ENCODE results near the gene HHEX. TPM values are rescaled to one million over a fixed set of nuclear protein-coding genes. Genes with fewer than 3 reads are reported as not detected.
A peak's percentile ranks its signal among the peaks of the same experiment; 100 is the strongest.

The HHEX gene
- total and polyA plus RNA-seq, 2 of the 8 experiments (the other 6 are each of a cell fraction or from before 2014, with no cell fraction given), result 0.56 to 1.5 TPM

DNA sequence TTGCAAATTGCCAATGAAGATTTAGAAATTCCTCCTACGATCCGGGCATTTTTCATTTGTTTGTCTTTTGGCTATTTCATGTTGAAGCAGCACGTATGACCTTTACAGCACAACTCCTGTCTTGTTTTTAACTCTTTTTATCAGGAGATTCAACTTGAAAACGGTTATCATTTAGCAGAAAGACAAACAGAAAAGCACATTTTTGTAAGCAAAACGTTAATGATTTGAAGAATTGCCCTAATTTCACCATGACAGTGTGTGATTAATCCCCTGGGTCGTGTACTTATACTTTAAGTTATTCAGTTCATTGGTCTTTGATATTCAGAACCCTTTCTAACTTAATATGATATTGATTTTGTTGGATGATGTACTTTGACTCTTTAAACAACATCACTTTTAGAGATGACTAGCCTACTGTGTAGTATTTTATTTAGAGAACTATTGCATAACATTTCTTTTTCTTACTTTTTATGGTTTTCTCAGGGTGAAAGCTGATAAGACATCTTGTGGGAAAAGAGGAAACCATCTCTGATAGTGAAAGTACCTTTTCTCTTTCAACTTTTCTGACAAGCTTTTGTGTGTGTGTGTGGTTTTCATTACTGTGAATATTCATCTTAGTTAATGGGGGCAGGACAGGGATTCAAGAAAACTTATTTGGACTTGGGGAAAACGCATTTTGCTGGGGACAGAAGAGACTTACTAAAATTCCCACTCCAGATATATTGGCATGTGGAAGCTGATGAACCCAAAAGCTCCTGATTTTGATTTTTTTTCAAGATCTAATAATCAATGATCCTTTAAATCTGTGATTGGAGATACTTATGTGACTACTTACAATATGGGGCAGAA is 8.1 kb downstream of the HHEX start:
- Histone ChIP-seq H3K4me3 (ENCODE audit: extremely low read depth in 1 of 4, insufficient read depth in 2 of 4, low read depth in 3 of 4, low read length in 4 of 4) (no peak overlapping the region), H2BK15ac (ENCODE audit: low read length) (no peak overlapping the region), H3K4ac (replicated peaks; ENCODE audit: insufficient read length, low read depth, low read length) (no peak overlapping the region), H3K79me1 (ENCODE audit: low read depth, low read length) (no peaks in the 10 kb centered on the region), H3K27ac (ENCODE audit: low read depth, low read length) (no peak overlapping the region), H3K36me3 (ENCODE audit: control insufficient read depth in 2 of 4, insufficient read depth in 4 of 4, low read length in 3 of 4) (peaks cover 0 to 9% (median 0%) of the 10 kb centered on the region in 4 experiments; a peak in 1 of 8 replicates), H3K9me3 (ENCODE audit: insufficient read depth in 2 of 2, low read depth in 1 of 2, low read length in 1 of 2) (no peaks in the 10 kb centered on the region), H3K56ac (replicated peaks; ENCODE audit: insufficient read length, low read depth, low read length) (no peak overlapping the region), H3K18ac (ENCODE audit: extremely low read depth, low read length) (no peak overlapping the region), H3K4me2 (ENCODE audit: insufficient read depth in 1 of 2, low read depth in 2 of 2, low read length in 2 of 2) (no peak overlapping the region), H3K23me2 (ENCODE audit: low read depth, low read length) (peaks cover 9% of the 10 kb centered on the region; the same call in 1 of the 2 replicates), H4K91ac (replicated peaks; ENCODE audit: insufficient read length, low read length) (no peak overlapping the region), H2BK5ac (ENCODE audit: low read depth, low read length) (no peak overlapping the region), H4K20me1 (replicated peaks in 1 of 2; ENCODE audit: control insufficient read depth in 1 of 2, insufficient read depth in 2 of 2, low read length in 2 of 2) (no peaks in the 10 kb centered on the region), H2AK5ac (ENCODE audit: low read depth, low read length) (no peak overlapping the region), H2BK12ac (ENCODE audit: low read depth, low read length) (no peak overlapping the region), H3K4me1 (replicated peaks in 1 of 4; ENCODE audit: control insufficient read depth in 3 of 4, insufficient read depth in 4 of 4, low read length in 3 of 4) (peaks cover 0 to 9% (median 0%) of the 10 kb centered on the region in 4 experiments; a peak in 5 of 7 replicates), H4K5ac (ENCODE audit: insufficient read length, low read depth, low read length) (no peak overlapping the region), H2BK120ac (replicated peaks; ENCODE audit: low read depth, low read length) (no peak overlapping the region), H4K8ac (ENCODE audit: extremely low read depth, insufficient read depth, low read length) (no peak overlapping the region), H3K79me2 (ENCODE audit: control insufficient read depth in 1 of 2, insufficient read depth in 2 of 2, low read length in 2 of 2) (no peaks in the 10 kb centered on the region), H3K23ac (ENCODE audit: insufficient read length) (no peak overlapping the region), H2BK20ac (ENCODE audit: low read length) (no peak overlapping the region), H3K9ac (replicated peaks in 1 of 4; ENCODE audit: extremely low read depth in 1 of 4, low read depth in 3 of 4, low read length in 3 of 4) (no peak overlapping the region), H3K14ac (ENCODE audit: insufficient read length) (no peak overlapping the region), H2AFZ (ENCODE audit: low read length) (no peak overlapping the region), H3K27me3 (replicated peaks in 1 of 4; ENCODE audit: control insufficient read depth in 3 of 4, extremely low read depth in 1 of 4, insufficient read depth in 3 of 4, low read length in 3 of 4) (peaks cover 29 to 77% (median 58%) of the 10 kb centered on the region in 4 experiments)
- ChIA-PET POLR2A (ENCODE audit: partially characterized antibody) (interaction anchor here (1.2 kb wide), 1 partner anchor 7 kb away, joined by 3 read pairs; no protein-coding TSS in a partner anchor), CTCF (ENCODE audit: partially characterized antibody) (interaction anchor here (1.1 kb wide), 1 partner anchor 90 kb away, joined by 4 read pairs; no protein-coding TSS in a partner anchor)
- WGBS, 2 experiments (ENCODE audit: extremely low coverage in 1 of 2, insufficient coverage in 1 of 2, insufficient read length in 1 of 2, insufficient replicate concordance in 2 of 2, low coverage in 1 of 2, low lambda C conversion rate in 2 of 2, missing lambda C conversion rate in 1 of 2), result 69% methylated on average over 7 of the region's 7 CpGs; no CpG with 5 or more reads in 1 of the 2 experiments
- FAIRE-seq, result no peak
- DNase-seq (ENCODE audit: low read depth in 1 of 2, low spot score in 2 of 2), result no peak
- TF ChIP-seq RBBP5 (IDR thresholded peaks at IDR 0.05; ENCODE audit: borderline replicate concordance, low read depth, low read length), result no peak
- peak; percentile 22; the same call in 1 of the 2 replicates for TF ChIP-seq CEBPB (IDR thresholded peaks at IDR 0.05; ENCODE audit: low read depth, low read length)
- no peak for TF ChIP-seq SUZ12 (IDR thresholded peaks at IDR 0.05; ENCODE audit: low read length)
- no peak for TF ChIP-seq BACH1 (IDR thresholded peaks at IDR 0.05; ENCODE audit: low read length)
- TF ChIP-seq EZH2 (IDR thresholded peaks at IDR 0.05; ENCODE audit: low read depth, low read length, severe bottlenecking), result peak; percentile 2
- TF ChIP-seq POU5F1 (IDR thresholded peaks at IDR 0.05; ENCODE audit: low read depth, low read length), result no peak
- TF ChIP-seq KDM1A (IDR thresholded peaks at IDR 0.05; ENCODE audit: borderline replicate concordance, low read length), result no peak
- no peak for TF ChIP-seq RFX5 (IDR thresholded peaks at IDR 0.05; ENCODE audit: borderline replicate concordance, low read depth, low read length)
- no peak for TF ChIP-seq CBX5 (IDR thresholded peaks at IDR 0.05; ENCODE audit: low read depth, low read length)
- no peak for TF ChIP-seq GABPA (IDR thresholded peaks at IDR 0.05; ENCODE audit: borderline replicate concordance, insufficient read depth, low read length)
- no peak for TF ChIP-seq HDAC2 (IDR thresholded peaks at IDR 0.05; ENCODE audit: borderline replicate concordance in 1 of 2, low read depth in 2 of 2, low read length in 2 of 2)
- TF ChIP-seq JUND (IDR thresholded peaks at IDR 0.05; ENCODE audit: low read length), result no peak

Data from H1 (cell line).